ENCODE measurements around the gene MMP17.

GRCh38 chr12:131836714-131837397 is 8.7 kb downstream of the MMP17 start:
- TF ChIP-seq CTCF (IDR thresholded peaks at IDR 0.05) (no peak), POLR2A (IDR thresholded peaks at IDR 0.05) (no peak), EP300 (IDR thresholded peaks at IDR 0.05) (no peak)

Measured in ovary (tissue), 3 donors.